ENCODE measurements around the gene PBX4.

The PBX4 gene

DNA sequence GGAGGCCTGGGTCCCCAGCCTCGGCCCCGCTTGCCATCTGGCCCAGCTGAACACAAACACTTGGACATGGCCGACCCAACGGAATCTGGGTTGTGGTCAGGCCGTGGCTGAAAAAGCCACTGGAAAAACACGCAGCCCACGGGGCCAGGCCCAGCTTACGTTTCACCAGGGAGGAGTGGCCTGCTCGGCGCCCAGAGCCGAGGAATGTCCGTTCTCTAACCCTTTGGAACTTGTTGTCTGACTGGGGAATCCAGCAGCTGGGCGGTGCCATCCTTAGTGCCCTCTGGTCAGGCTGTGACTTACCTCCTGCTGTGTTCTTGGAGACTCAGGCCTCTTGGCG, 66.7 kb downstream of the PBX4 start:
- TF ChIP-seq, protein P1, sequence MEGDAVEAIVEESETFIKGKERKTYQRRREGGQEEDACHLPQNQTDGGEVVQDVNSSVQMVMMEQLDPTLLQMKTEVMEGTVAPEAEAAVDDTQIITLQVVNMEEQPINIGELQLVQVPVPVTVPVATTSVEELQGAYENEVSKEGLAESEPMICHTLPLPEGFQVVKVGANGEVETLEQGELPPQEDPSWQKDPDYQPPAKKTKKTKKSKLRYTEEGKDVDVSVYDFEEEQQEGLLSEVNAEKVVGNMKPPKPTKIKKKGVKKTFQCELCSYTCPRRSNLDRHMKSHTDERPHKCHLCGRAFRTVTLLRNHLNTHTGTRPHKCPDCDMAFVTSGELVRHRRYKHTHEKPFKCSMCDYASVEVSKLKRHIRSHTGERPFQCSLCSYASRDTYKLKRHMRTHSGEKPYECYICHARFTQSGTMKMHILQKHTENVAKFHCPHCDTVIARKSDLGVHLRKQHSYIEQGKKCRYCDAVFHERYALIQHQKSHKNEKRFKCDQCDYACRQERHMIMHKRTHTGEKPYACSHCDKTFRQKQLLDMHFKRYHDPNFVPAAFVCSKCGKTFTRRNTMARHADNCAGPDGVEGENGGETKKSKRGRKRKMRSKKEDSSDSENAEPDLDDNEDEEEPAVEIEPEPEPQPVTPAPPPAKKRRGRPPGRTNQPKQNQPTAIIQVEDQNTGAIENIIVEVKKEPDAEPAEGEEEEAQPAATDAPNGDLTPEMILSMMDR (IDR thresholded peaks at IDR 0.05; ENCODE audit: insufficient read depth, low read length, poor library complexity, severe bottlenecking), result no peak
- Histone ChIP-seq H3K4me3 (replicated peaks; ENCODE audit: low read depth, low read length) (no peak overlapping the region), H3K27me3 (replicated peaks; ENCODE audit: control insufficient read depth, insufficient read depth, low read length) (no peaks in the 10 kb centered on the region), H3K36me3 (ENCODE audit: control insufficient read depth, insufficient read depth, low read length) (no peaks in the 10 kb centered on the region)
- DNase-seq (ENCODE audit: extremely low read depth, insufficient read length), result no peak

GRCh38 chr19:19550972-19551852, 67.3 kb downstream of the PBX4 start:
- no peak for DNase-seq (ENCODE audit: extremely low read depth, insufficient read length)
- TF ChIP-seq, protein P1 (IDR thresholded peaks at IDR 0.05; ENCODE audit: insufficient read depth, low read length, poor library complexity, severe bottlenecking), result no peak
- no peaks in the 10 kb centered on the region for H3K27me3 ChIP-seq (replicated peaks; ENCODE audit: control insufficient read depth, insufficient read depth, low read length)
- no peak overlapping the region for H3K4me3 ChIP-seq (replicated peaks; ENCODE audit: low read depth, low read length)
- H3K36me3 ChIP-seq (ENCODE audit: control insufficient read depth, insufficient read depth, low read length), result no peaks in the 10 kb centered on the region

DNA sequence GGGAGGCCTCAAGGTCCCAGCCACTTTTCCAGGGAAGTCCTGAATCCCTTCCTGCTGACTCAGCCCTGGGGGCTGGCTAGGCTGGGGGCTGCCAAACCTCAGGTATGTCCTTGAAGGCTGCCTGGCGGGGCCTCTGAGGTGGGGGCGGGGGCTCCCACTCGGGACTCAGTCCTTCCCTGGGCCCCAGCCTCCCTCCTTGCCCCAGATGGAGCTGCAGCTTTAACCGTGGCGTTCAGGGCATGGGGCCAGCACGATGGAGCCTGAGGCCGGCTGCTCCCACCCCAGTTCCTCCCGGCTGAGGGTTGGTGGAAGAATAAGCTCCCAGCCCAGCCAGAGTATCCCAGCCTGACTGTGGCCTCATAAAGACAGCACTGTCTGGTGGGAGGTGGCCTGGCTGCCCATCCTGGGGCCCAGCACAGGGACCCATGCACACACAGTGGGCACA, 68.0 kb downstream of the PBX4 start:
- no peaks in the 10 kb centered on the region for H3K27me3 ChIP-seq (replicated peaks; ENCODE audit: control insufficient read depth, insufficient read depth, low read length)
- DNase-seq (ENCODE audit: extremely low read depth, insufficient read length), result no peak
- H3K4me3 ChIP-seq (replicated peaks; ENCODE audit: low read depth, low read length), result no peak overlapping the region
- no peaks in the 10 kb centered on the region for H3K36me3 ChIP-seq (ENCODE audit: control insufficient read depth, insufficient read depth, low read length)
- TF ChIP-seq, protein P1 (IDR thresholded peaks at IDR 0.05; ENCODE audit: insufficient read depth, low read length, poor library complexity, severe bottlenecking), result no peak

DNA sequence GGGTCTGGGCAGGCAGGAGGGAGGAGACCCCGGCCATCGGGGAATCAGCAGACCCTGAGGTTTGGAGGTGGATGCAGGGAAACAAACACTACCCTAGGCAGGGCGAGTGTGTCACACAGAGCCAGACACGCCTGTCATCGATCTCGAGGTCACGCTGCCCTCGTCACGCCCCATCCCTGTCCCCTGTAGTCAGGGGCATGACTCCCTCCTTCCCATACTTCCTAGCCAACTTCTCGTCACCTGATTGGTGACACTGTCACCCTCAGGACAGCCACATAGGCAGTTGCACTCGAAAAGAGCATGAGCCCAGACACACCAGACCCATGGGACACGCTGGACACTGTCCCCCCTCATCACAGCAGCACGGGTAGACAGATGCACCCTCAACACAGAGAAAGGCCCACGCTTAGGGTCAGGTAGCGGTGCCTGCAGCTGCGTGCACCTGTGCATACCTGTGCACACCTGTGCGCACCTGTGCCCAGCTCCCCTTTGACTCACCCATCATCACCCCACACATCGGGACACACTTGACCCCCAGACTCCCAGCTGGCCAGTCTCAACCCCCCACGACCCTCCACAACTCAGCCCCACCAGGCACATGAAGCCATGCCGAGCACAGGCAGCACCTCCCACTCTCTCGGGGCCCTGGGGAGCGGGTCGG, 68.6 kb downstream of the PBX4 start:
- TF ChIP-seq, protein P1 (IDR thresholded peaks at IDR 0.05; ENCODE audit: insufficient read depth, low read length, poor library complexity, severe bottlenecking), result no peak

GRCh38 chr19:19548915-19549759, 69.3 kb downstream of the PBX4 start:
- DNase-seq (ENCODE audit: extremely low read depth, insufficient read length), result no peak
- TF ChIP-seq, protein P1 (IDR thresholded peaks at IDR 0.05; ENCODE audit: insufficient read depth, low read length, poor library complexity, severe bottlenecking), result no peak
- Histone ChIP-seq H3K27me3 (replicated peaks; ENCODE audit: control insufficient read depth, insufficient read depth, low read length) (no peaks in the 10 kb centered on the region), H3K4me3 (replicated peaks; ENCODE audit: low read depth, low read length) (no peak overlapping the region), H3K36me3 (ENCODE audit: control insufficient read depth, insufficient read depth, low read length) (no peaks in the 10 kb centered on the region)

More for the DNA sequence above, 68.6 kb downstream of the PBX4 start:
- no peaks in the 10 kb centered on the region for H3K36me3 ChIP-seq (ENCODE audit: control insufficient read depth, insufficient read depth, low read length)
- H3K4me3 ChIP-seq (replicated peaks; ENCODE audit: low read depth, low read length), result no peak overlapping the region
- DNase-seq (ENCODE audit: extremely low read depth, insufficient read length), result no peak
- no peaks in the 10 kb centered on the region for H3K27me3 ChIP-seq (replicated peaks; ENCODE audit: control insufficient read depth, insufficient read depth, low read length)
